OCI-LY1 (cell line): ENCODE results near the gene C1QTNF9.
"Not testable (repeated sequence)": the region's sequence is repeated elsewhere in the genome, so short reads cannot be mapped to it uniquely, and the experiment has no call there.

Experiments used
- H2AFZ ChIP-seq: fragments of 200-600 bp; sonication (generic), shearing (Covaris generic); 2 replicates; pipeline ENCODE4 v1.6.0; 2014; ENCODE audit warnings: antibody characterized with exemption, mild to moderate bottlenecking, low read length
- H3F3A ChIP-seq: fragments of 200-600 bp; sonication (generic), shearing (Covaris generic); 2 replicates; pipeline ENCODE4 v1.6.0; 2014; ENCODE audit warnings: mild to moderate bottlenecking, antibody characterized with exemption, low read length, moderate library complexity; ENCODE audit not compliant: insufficient read depth
- H3K27ac ChIP-seq: fragments of 200-600 bp; sonication (generic); 2 replicates; pipeline ENCODE4 v1.5.1; 2014; ENCODE audit warnings: low read length, mixed run types, mild to moderate bottlenecking, low read depth; ENCODE audit not compliant: poor library complexity, severe bottlenecking
- H3K27me3 ChIP-seq: fragments of 200-600 bp; sonication (generic); 2 replicates; pipeline ENCODE4 v1.6.0; 2014; ENCODE audit warnings: antibody characterized with exemption, mild to moderate bottlenecking, low read length, moderate library complexity; ENCODE audit not compliant: insufficient read depth
- H3K36me3 ChIP-seq: fragments of 200-600 bp; sonication (generic); 2 replicates; pipeline ENCODE4 v1.6.1; 2014; ENCODE audit warnings: mild to moderate bottlenecking, antibody characterized with exemption, low read length, moderate library complexity, mixed read lengths; ENCODE audit not compliant: insufficient read depth
- H3K4me1 ChIP-seq: fragments of 200-600 bp; sonication (generic); 2 replicates; pipeline ENCODE4 v1.5.1; 2014; ENCODE audit warnings: mild to moderate bottlenecking, low read length, moderate library complexity; ENCODE audit not compliant: insufficient read depth, severe bottlenecking
- H3K4me2 ChIP-seq: fragments of 200-600 bp; sonication (generic), shearing (Covaris generic); 2 replicates; pipeline ENCODE4 v1.6.1; 2014; ENCODE audit warnings: low read length
- H3K4me3 ChIP-seq: fragments of 200-600 bp; sonication (generic); 2 replicates; pipeline ENCODE4 v1.5.1; 2014; ENCODE audit warnings: low read length, low read depth, mild to moderate bottlenecking, mixed read lengths; ENCODE audit not compliant: poor library complexity, severe bottlenecking
- H3K79me2 ChIP-seq: fragments of 200-600 bp; shearing (Covaris generic); 2 replicates; pipeline ENCODE4 v1.6.1; 2016; ENCODE audit warnings: mixed run types, low read length, mixed read lengths; ENCODE audit not compliant: insufficient read depth
- H3K9ac ChIP-seq: fragments of 200-600 bp; sonication (generic), shearing (Covaris generic); 2 replicates; pipeline ENCODE4 v1.6.1; 2014; ENCODE audit warnings: mild to moderate bottlenecking, low read length, mixed read lengths
- H3K9me2 ChIP-seq: fragments of 200-600 bp; sonication (generic), shearing (Covaris generic); 2 replicates; pipeline ENCODE4 v1.6.1; 2014; ENCODE audit warnings: low read depth, mild to moderate bottlenecking, low read length, mixed read lengths
- H3K9me3 ChIP-seq: fragments of 200-600 bp; shearing (Covaris generic); 2 replicates; pipeline ENCODE4 v1.6.1; 2014; ENCODE audit warnings: low read length, mixed read lengths
- H4K20me1 ChIP-seq: fragments of 200-600 bp; sonication (generic), shearing (Covaris generic); 2 replicates; pipeline ENCODE4 v1.6.0; 2016; ENCODE audit warnings: mild to moderate bottlenecking, low read length; ENCODE audit not compliant: insufficient read depth
- CTCF ChIP-seq: fragments of 200-600 bp; sonication (generic), shearing (Covaris generic); IDR thresholded peaks from 2 replicates; pipeline ENCODE4 v1.5.1; 2017; ENCODE audit warnings: mild to moderate bottlenecking, antibody characterized with exemption, low read length, moderate library complexity, mixed read lengths
- EZH2 ChIP-seq: fragments of 200-600 bp; sonication (generic), shearing (Covaris generic); IDR thresholded peaks from 2 replicates; pipeline ENCODE4 v1.8.0; 2017; ENCODE audit warnings: borderline replicate concordance, mixed run types, mild to moderate bottlenecking, antibody characterized with exemption, low read length, moderate library complexity, mixed read lengths

Gene C1QTNF9

GRCh38 chr13:24319641-24320040 is 10.3 kb downstream of the C1QTNF9 start:
- H4K20me1 ChIP-seq, H3F3A ChIP-seq, H3K27me3 ChIP-seq, H3K9ac ChIP-seq, H3K9me2 ChIP-seq, H3K4me3 ChIP-seq, H3K36me3 ChIP-seq, H3K27ac ChIP-seq, H3K4me2 ChIP-seq, H3K4me1 ChIP-seq, H3K9me3 ChIP-seq, H2AFZ ChIP-seq, H3K79me2 ChIP-seq: not testable (repeated sequence)

GRCh38 chr13:24321416-24321815 is 12.0 kb downstream of the C1QTNF9 start:
- H3K36me3 ChIP-seq, H3K9me2 ChIP-seq, H3K27ac ChIP-seq, H3K4me1 ChIP-seq, H3F3A ChIP-seq, H3K9ac ChIP-seq, H2AFZ ChIP-seq, H3K27me3 ChIP-seq, H3K4me3 ChIP-seq, H3K4me2 ChIP-seq, H3K9me3 ChIP-seq, H3K79me2 ChIP-seq, H4K20me1 ChIP-seq: not testable (repeated sequence)

- not testable (repeated sequence) for H3K27me3 ChIP-seq, H4K20me1 ChIP-seq, H3K9me3 ChIP-seq, H3K36me3 ChIP-seq, H3K4me1 ChIP-seq, H3K27ac ChIP-seq, H3K9me2 ChIP-seq, H3K4me3 ChIP-seq, H3K79me2 ChIP-seq, H3K4me2 ChIP-seq, H3F3A ChIP-seq, H3K9ac ChIP-seq, H2AFZ ChIP-seq
These were observed 13.1 kb downstream of the C1QTNF9 start for GRCh38 chr13:24322470-24322869.

- Histone ChIP-seq H3F3A (no peaks in the 10 kb centered on the region), H3K79me2 (no peaks in the 10 kb centered on the region), H3K4me3 (no peak overlapping the region), H2AFZ (no peak overlapping the region), H3K27ac (no peak overlapping the region), H3K9me3 (no peaks in the 10 kb centered on the region), H3K36me3 (no peaks in the 10 kb centered on the region), H3K4me2 (no peak overlapping the region), H3K9ac (no peak overlapping the region), H3K4me1 (no peaks in the 10 kb centered on the region), H3K27me3 (no peaks in the 10 kb centered on the region), H3K9me2 (no peaks in the 10 kb centered on the region), H4K20me1 (no peaks in the 10 kb centered on the region)
- no peak for TF ChIP-seq EZH2
- TF ChIP-seq CTCF, result no peak
These were observed 13.8 kb downstream of the C1QTNF9 start for GRCh38 chr13:24323036-24323738.

- no peaks in the 10 kb centered on the region for H3K36me3 ChIP-seq
- H3K9me2 ChIP-seq, result no peaks in the 10 kb centered on the region
- H3F3A ChIP-seq, result no peaks in the 10 kb centered on the region
- H2AFZ ChIP-seq, result no peak overlapping the region
- no peaks in the 10 kb centered on the region for H3K9me3 ChIP-seq
- H3K4me1 ChIP-seq, result no peaks in the 10 kb centered on the region
- no peak overlapping the region for H3K4me2 ChIP-seq
- no peak overlapping the region for H3K4me3 ChIP-seq
- no peaks in the 10 kb centered on the region for H4K20me1 ChIP-seq
- TF ChIP-seq CTCF, result no peak
- no peak for TF ChIP-seq EZH2
- H3K9ac ChIP-seq, result no peak overlapping the region
- no peak overlapping the region for H3K27ac ChIP-seq
- no peaks in the 10 kb centered on the region for H3K27me3 ChIP-seq
- H3K79me2 ChIP-seq, result no peaks in the 10 kb centered on the region
These were observed 14.3 kb downstream of the C1QTNF9 start for GRCh38 chr13:24323739-24324075.

- not testable (repeated sequence) for H2AFZ ChIP-seq, H4K20me1 ChIP-seq, H3K9me3 ChIP-seq, H3K27me3 ChIP-seq, H3K4me1 ChIP-seq, H3F3A ChIP-seq, H3K4me2 ChIP-seq, H3K9ac ChIP-seq, H3K4me3 ChIP-seq, H3K27ac ChIP-seq, H3K9me2 ChIP-seq, H3K79me2 ChIP-seq, H3K36me3 ChIP-seq
These were observed 18.2 kb downstream of the C1QTNF9 start for GRCh38 chr13:24327598-24327997.
